HG02763 (cell line): ENCODE results near the gene GLYR1.
"Not testable (repeated sequence)": the region's sequence is repeated elsewhere in the genome, so short reads cannot be mapped to it uniquely, and the experiment has no call there.

ENCODE experiments used
- ATAC-seq: cut with Tn5 transposase; IDR thresholded peaks from one replicate; pipeline ENCODE4 v1.9.1; 2021; ENCODE audit warnings: mild to moderate bottlenecking, moderate library complexity; ENCODE audit not compliant: unreplicated experiment

GLYR1 gene

DNA sequence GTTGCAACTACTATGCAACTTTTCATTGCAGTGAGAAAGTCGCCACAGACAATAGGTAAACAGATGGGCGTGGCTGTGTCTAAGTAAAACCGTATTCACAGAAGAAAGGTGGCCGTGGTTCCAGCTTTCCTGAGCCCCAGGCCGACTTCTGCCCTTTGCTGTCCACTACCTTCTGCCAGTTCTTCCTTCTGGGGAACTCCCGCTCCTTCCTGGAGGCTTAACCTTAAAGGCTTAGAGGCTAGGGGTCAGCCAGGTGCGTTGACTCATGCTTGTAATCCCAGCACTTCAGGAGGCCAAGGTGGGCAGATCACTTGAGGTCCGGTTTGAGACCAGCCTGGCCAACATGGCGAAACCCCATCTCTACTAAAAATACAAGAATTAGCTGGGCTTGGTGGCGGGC, 56.8 kb downstream of the GLYR1 start:
- no peak for ATAC-seq

GRCh38 chr16:4788910-4789309, 58.2 kb downstream of the GLYR1 start:
- no peak for ATAC-seq

DNA sequence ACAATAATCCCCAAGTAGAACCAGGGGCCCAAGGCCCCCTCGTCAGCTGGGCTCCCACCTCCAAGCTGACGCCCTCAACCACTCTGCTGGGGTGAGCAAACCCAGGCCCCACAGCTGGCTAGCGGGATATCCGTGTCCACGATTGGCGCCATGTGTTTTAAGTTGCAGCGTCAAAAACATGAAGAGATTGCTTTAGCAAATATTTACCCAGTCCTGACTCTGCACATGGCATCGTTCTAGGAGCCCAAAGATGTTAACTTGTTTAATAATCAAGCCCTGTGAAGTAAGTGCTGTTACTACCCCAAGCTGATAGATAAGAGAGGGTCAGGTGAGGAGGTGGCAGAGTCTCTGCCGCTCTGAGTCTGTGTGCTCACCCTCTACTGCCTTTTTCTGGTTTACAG, 58.6 kb downstream of the GLYR1 start:
- no peak for ATAC-seq

DNA sequence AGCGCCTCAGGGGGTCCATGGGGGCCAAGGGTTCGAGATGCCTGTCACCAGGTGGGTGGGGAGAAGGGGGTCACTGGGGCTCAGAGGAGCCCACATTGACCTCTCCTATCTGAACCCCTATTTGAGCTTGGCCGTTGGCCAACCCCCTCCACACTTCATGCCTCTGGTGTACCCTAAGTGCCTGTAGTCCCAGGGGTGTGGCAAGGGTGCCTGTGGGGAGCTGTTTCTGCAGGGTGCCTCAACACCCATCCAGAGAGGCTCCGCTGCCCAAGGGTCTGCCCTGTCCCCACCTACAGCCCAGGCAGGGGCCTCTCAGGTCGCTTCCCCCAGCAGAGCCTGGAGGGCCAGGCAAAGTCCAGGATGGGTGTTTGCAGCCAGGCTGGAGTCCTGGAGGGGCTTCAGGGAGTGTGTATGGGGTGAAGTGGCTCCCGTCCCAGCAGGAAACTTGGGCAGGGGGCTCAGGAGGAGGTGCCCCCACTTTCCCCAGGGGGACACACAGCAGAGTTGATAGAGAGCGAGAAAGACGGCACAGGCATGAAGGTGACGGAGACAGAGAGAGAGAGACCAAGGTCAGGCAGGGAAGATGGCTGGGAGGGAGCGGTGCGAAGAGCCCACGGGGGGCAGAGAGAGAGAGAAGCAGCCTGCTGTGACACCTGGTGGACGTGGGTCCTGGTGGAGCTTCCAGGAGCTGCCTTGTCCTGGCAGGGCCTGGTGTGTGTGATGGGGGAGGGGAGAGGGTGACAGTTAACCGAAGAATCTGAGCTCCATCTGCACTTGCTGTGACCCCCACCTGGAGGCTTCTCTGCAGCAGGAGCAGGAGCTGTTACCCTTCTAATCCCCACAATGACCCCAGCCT, 59.2 kb downstream of the GLYR1 start, which contains the start of gene SEPTIN12:
Gene SEPTIN12, minus strand, starts transcription at position 719 of the 856 bp plus-strand sequence. Its CDS starts 700 bp downstream, at position 19.
- no peak for ATAC-seq

DNA sequence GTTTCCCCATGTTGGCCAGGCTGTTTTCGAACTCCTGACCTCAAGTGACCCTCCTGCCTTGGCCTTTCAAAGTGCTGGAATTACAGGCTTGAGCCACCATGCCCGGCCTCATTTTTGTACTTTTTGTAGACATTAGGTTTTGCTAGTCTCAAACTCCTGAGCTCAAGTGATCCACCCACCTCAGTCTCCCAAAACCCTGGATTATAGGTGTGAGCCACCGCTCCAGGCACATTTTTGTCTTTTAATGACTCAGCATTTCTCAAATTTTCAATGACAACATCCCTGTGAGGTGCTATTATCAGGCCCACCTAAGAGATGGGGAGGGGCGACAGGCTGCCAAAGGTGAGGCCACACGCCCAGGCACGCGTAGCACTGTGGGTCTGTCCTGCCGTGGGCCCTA, 60.0 kb downstream of the GLYR1 start:
- no peak for ATAC-seq

GRCh38 chr16:4785758-4786433, 61.2 kb downstream of the GLYR1 start:
- no peak for ATAC-seq

GRCh38 chr16:4784444-4784987, 62.6 kb downstream of the GLYR1 start:
- not testable (repeated sequence) for ATAC-seq

- ATAC-seq, result no peak
Observed at GRCh38 chr16:4783951-4784336, 63.1 kb downstream of the GLYR1 start.

- no peak for ATAC-seq
Observed at GRCh38 chr16:4783251-4783950, 63.7 kb downstream of the GLYR1 start.

GRCh38 chr16:4780235-4780634, 66.9 kb downstream of the GLYR1 start:
- no peak for ATAC-seq

DNA sequence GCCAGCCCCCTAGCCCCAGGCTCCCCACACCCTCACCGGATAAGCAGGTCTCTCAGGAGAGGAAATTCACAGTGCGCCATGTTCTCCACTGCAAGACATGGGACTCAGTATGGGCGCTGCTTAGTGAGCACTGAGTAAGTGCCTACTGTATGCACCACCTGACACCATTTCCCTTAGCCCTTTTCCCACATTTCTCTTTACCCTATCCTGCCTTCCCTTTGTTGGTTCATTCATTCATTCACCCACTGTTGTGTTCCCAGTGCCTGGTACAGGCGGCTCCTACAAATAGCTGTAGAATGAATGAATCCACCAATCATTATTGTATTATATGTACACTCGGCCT, 69.1 kb downstream of the GLYR1 start:
- no peak for ATAC-seq

DNA sequence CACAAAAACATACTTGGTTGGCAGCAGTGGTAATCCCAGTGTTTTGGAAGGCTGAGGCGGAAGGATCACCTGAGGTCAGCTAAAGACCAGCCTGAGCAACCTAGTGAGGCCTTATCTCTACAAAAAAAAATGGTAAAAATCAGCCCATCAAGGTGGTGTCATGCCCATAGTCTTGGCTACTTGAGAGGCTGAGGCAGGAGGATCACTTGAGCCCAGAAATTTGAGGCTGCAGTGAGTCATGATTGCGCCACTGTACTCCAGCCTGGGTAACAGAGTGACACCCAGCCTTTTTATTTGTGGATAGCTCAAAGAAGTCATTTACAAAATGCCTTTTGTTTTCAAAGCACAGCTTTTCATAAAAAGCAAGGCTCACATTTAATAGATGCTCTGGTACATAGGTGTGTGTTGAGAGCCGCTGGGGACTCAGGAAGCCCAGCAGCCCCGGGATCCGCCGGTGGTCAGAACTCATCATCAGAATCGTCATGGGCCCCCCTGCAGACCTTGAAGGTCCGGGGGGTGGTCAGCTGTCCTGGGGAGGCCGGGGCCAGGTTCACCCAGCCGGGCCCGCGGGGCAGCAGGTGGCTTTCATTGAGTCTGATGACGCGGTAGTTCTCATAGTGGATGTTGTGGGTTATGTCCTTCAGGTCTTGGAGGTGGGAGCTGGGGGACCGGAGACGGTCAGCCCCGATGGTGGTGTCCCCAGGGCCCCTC, 69.6 kb downstream of the GLYR1 start:
- no peak for ATAC-seq

GRCh38 chr16:4776141-4776705, 70.9 kb downstream of the GLYR1 start:
- ATAC-seq, result no peak

- no peak for ATAC-seq
Observed at GRCh38 chr16:4775005-4775404, 72.1 kb downstream of the GLYR1 start.

DNA sequence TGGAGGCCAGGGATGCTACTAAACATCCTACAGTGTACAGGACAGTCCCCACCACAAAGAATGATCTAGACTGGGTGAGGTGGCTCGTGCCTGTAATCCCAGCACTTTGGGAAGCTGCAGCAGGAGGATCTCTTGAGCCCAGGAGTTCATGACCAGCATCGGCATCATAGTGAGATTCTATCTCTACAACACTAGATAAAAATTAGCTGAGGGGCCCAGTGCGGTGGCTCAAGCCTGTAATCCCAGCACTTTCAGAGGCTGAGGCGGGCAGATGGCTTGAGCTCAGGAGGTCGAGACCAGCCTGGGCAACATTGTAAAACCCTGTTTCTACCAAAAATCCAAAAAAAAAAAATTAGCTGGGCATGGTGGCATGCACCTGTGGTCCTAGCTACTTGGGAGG, 74.7 kb downstream of the GLYR1 start:
- ATAC-seq, result no peak

GRCh38 chr16:4771646-4772045, 75.4 kb downstream of the GLYR1 start:
- no peak for ATAC-seq

GRCh38 chr16:4769306-4769638, 77.8 kb downstream of the GLYR1 start:
- ATAC-seq, result no peak

- ATAC-seq, result peak; percentile 63
Observed at GRCh38 chr16:4768549-4769305, 78.4 kb downstream of the GLYR1 start.

GRCh38 chr16:4767872-4768548, 79.1 kb downstream of the GLYR1 start:
- ATAC-seq, result no peak
